ENCODE results near the gene P4HA2.

P4HA2 gene

GRCh38 chr5:132223861-132224260 lies 3.8 kb downstream of the P4HA2 start:
- no peak for DNase-seq (ENCODE audit: low read depth)

GRCh38 chr5:132222649-132223038 lies 5.0 kb downstream of the P4HA2 start:
- DNase-seq (ENCODE audit: low read depth): no peak

GRCh38 chr5:132221781-132222648 lies 5.6 kb downstream of the P4HA2 start:
- no peak for DNase-seq (ENCODE audit: low read depth)

GRCh38 chr5:132220491-132220890 lies 7.2 kb downstream of the P4HA2 start:
- DNase-seq (ENCODE audit: low read depth): no peak

- DNase-seq (ENCODE audit: low read depth): no peak
These were observed 7.7 kb downstream of the P4HA2 start for GRCh38 chr5:132219981-132220380.

GRCh38 chr5:132219289-132219970 lies 8.2 kb downstream of the P4HA2 start:
- no peak for DNase-seq (ENCODE audit: low read depth)

GRCh38 chr5:132218321-132218720 lies 9.3 kb downstream of the P4HA2 start:
- DNase-seq (ENCODE audit: low read depth): no peak

GRCh38 chr5:132215329-132215728 lies 12.3 kb downstream of the P4HA2 start:
- no peak for DNase-seq (ENCODE audit: low read depth)

- DNase-seq (ENCODE audit: low read depth): no peak
These were observed 13.2 kb downstream of the P4HA2 start for GRCh38 chr5:132214491-132214890.

- no peak for DNase-seq (ENCODE audit: low read depth)
These were observed 14.0 kb downstream of the P4HA2 start for GRCh38 chr5:132213666-132214065.

GRCh38 chr5:132211787-132212186 lies 15.9 kb downstream of the P4HA2 start:
- DNase-seq (ENCODE audit: low read depth): no peak

GRCh38 chr5:132210944-132211343 lies 16.7 kb downstream of the P4HA2 start:
- DNase-seq (ENCODE audit: low read depth): no peak

- no peak for DNase-seq (ENCODE audit: low read depth)
These were observed 17.6 kb downstream of the P4HA2 start for GRCh38 chr5:132209901-132210545.

GRCh38 chr5:132209131-132209530 lies 18.5 kb downstream of the P4HA2 start:
- DNase-seq (ENCODE audit: low read depth): no peak

- DNase-seq (ENCODE audit: low read depth): no peak
These were observed 19.9 kb downstream of the P4HA2 start for GRCh38 chr5:132207778-132208177.

GRCh38 chr5:132206782-132207181 lies 20.9 kb downstream of the P4HA2 start:
- no peak for DNase-seq (ENCODE audit: low read depth)

GRCh38 chr5:132205385-132206125 lies 22.1 kb downstream of the P4HA2 start:
- DNase-seq (ENCODE audit: low read depth): no peak

GRCh38 chr5:132204371-132205135 lies 23.1 kb downstream of the P4HA2 start:
- no peak for DNase-seq (ENCODE audit: low read depth)

GRCh38 chr5:132203916-132204315 lies 23.7 kb downstream of the P4HA2 start:
- no peak for DNase-seq (ENCODE audit: low read depth)

GRCh38 chr5:132203464-132203818 lies 24.2 kb downstream of the P4HA2 start:
- DNase-seq (ENCODE audit: low read depth): no peak

GRCh38 chr5:132202711-132203463 lies 24.8 kb downstream of the P4HA2 start:
- no peak for DNase-seq (ENCODE audit: low read depth)

All from stimulated activated CD8-positive, alpha-beta memory T cell treated with anti-CD3 and anti-CD28 coated beads, Interleukin-12 subunit alpha, Interleukin-12 subunit beta, amount 100 ng/mL, for 1 hour (primary cell).